ENCODE measurements around the gene PRR33.

Gene PRR33

GRCh38 chr11:1838426-1839144, 53.1 kb downstream of the PRR33 start, which contains the start of gene TNNI2:
Gene TNNI2 (plus strand): TSS chr11:1838981. CDS start chr11:1839697, 716 bp downstream.
- H3K36me3 Mint-ChIP-seq: no peaks in the 10 kb centered on the region
- H3K27ac Mint-ChIP-seq: no peak within 1 kb of the TSS
- H3K4me1 Mint-ChIP-seq: peaks cover 8% of the 10 kb centered on the region
- H3K9me3 Mint-ChIP-seq: no peaks in the 10 kb centered on the region
- no peak within 1 kb of the TSS for H3K4me3 Mint-ChIP-seq
- H3K27me3 Mint-ChIP-seq: no peaks in the 10 kb centered on the region
